ENCODE measurements around the gene ZSCAN21. TPM values are rescaled to one million over a fixed set of nuclear protein-coding genes. Genes with fewer than 3 reads are reported as not detected.

ZSCAN21 gene
- total RNA-seq, 2 experiments from 2014 or later = 5.6 to 7.5 TPM

- Histone ChIP-seq H3K9me3 (ENCODE audit: low read length) (no peaks in the 10 kb centered on the region), H3K4me3 (ENCODE audit: low read depth, low read length, poor library complexity, severe bottlenecking) (no peak overlapping the region), H3K4me2 (ENCODE audit: low read length) (no peak overlapping the region), H3K27ac (ENCODE audit: low read depth, low read length, poor library complexity, severe bottlenecking) (no peak overlapping the region), H4K20me1 (ENCODE audit: insufficient read depth, low read length) (no peaks in the 10 kb centered on the region), H3K79me2 (ENCODE audit: insufficient read depth, low read depth, low read length) (no peaks in the 10 kb centered on the region), H2AFZ (ENCODE audit: low read length) (no peak overlapping the region), H3K4me1 (ENCODE audit: insufficient read depth, low read length, poor library complexity, severe bottlenecking) (peaks cover 6% of the 10 kb centered on the region), H3K36me3 (ENCODE audit: insufficient read depth, low read length) (peaks cover 41% of the 10 kb centered on the region), H3K9me2 (ENCODE audit: insufficient read depth, low read length) (no peaks in the 10 kb centered on the region)
- POLR2A ChIA-PET = interaction anchor here (0.6 to 1.5 kb wide), 4 partner anchors 10 to 40 kb away, joined by 3 to 5 read pairs (median 4); partner anchors contain the start of gene ZSCAN21
- BruUV-seq (replicated peaks) = no TSS peak
- peak; percentile 14 for DNase-seq (ENCODE audit: low spot score)
- CTCF ChIA-PET (ENCODE audit: unreplicated experiment) = no interaction called here
- TF ChIP-seq, protein P1, sequence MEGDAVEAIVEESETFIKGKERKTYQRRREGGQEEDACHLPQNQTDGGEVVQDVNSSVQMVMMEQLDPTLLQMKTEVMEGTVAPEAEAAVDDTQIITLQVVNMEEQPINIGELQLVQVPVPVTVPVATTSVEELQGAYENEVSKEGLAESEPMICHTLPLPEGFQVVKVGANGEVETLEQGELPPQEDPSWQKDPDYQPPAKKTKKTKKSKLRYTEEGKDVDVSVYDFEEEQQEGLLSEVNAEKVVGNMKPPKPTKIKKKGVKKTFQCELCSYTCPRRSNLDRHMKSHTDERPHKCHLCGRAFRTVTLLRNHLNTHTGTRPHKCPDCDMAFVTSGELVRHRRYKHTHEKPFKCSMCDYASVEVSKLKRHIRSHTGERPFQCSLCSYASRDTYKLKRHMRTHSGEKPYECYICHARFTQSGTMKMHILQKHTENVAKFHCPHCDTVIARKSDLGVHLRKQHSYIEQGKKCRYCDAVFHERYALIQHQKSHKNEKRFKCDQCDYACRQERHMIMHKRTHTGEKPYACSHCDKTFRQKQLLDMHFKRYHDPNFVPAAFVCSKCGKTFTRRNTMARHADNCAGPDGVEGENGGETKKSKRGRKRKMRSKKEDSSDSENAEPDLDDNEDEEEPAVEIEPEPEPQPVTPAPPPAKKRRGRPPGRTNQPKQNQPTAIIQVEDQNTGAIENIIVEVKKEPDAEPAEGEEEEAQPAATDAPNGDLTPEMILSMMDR (conservative IDR thresholded peaks at IDR 0.05; ENCODE audit: low read length) = no peak
- TF ChIP-seq EZH2phosphoT487 (IDR thresholded peaks at IDR 0.05; ENCODE audit: borderline replicate concordance, low read depth, low read length) = no peak
- intact Hi-C loops (cut with micrococcal nuclease; ENCODE audit: unreplicated experiment) = no loop called here
These were observed 9.7 kb downstream of the ZSCAN21 start for GRCh38 chr7:100059251-100059739.

GRCh38 chr7:100061518-100062193 lies 12.1 kb downstream of the ZSCAN21 start:
- Histone ChIP-seq H3K27ac (ENCODE audit: low read depth, low read length, poor library complexity, severe bottlenecking) (no peak overlapping the region), H3K9me3 (ENCODE audit: low read length) (no peaks in the 10 kb centered on the region), H3K36me3 (ENCODE audit: insufficient read depth, low read length) (peaks cover 53% of the 10 kb centered on the region), H2AFZ (ENCODE audit: low read length) (no peak overlapping the region), H4K20me1 (ENCODE audit: insufficient read depth, low read length) (no peaks in the 10 kb centered on the region), H3K4me3 (ENCODE audit: low read depth, low read length, poor library complexity, severe bottlenecking) (no peak overlapping the region), H3K79me2 (ENCODE audit: insufficient read depth, low read depth, low read length) (no peaks in the 10 kb centered on the region), H3K9me2 (ENCODE audit: insufficient read depth, low read length) (no peaks in the 10 kb centered on the region), H3K4me2 (ENCODE audit: low read length) (no peak overlapping the region), H3K4me1 (ENCODE audit: insufficient read depth, low read length, poor library complexity, severe bottlenecking) (peaks cover 6% of the 10 kb centered on the region)
- TF ChIP-seq, protein P1 (conservative IDR thresholded peaks at IDR 0.05; ENCODE audit: low read length) = no peak
- no peak for TF ChIP-seq EZH2phosphoT487 (IDR thresholded peaks at IDR 0.05; ENCODE audit: borderline replicate concordance, low read depth, low read length)
- DNase-seq (ENCODE audit: low spot score) = no peak
- intact Hi-C loops (cut with micrococcal nuclease; ENCODE audit: unreplicated experiment) = no loop called here
- CTCF ChIA-PET (ENCODE audit: unreplicated experiment) = no interaction called here
- POLR2A ChIA-PET = interaction anchor here (0.6 to 0.7 kb wide), 2 partner anchors 357 to 1057 kb away, joined by 3 to 4 read pairs; no protein-coding TSS in a partner anchor
- BruUV-seq (replicated peaks) = no TSS peak

DNA sequence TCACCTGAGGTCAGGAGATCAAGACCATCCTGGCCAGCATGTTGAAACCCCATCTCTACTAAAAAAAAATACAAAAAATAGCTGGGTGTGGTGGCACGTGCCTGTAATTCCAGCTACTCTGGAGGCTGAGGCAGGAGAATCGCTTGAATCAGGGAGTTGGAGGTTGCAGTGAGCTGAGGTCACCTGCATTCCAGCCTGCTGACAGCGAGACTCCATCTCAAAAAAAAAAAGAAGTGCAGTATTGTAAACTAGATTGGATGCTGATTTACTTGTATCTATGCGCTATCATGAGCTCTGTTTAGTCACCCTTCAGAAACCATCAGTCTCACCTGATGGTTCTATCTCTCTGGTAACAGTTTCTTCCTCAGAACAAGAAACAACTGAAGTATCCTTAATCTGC lies 13.8 kb downstream of the ZSCAN21 start:
- H3K9me3 ChIP-seq (ENCODE audit: low read length) = no peaks in the 10 kb centered on the region
- H3K4me2 ChIP-seq (ENCODE audit: low read length) = no peak overlapping the region
- no peak overlapping the region for H3K4me3 ChIP-seq (ENCODE audit: low read depth, low read length, poor library complexity, severe bottlenecking)
- CTCF ChIA-PET (ENCODE audit: unreplicated experiment) = interaction anchor here (0.5 kb wide), 1 partner anchor 19 kb away, joined by 5 read pairs; no protein-coding TSS in a partner anchor
- TF ChIP-seq EZH2phosphoT487 (IDR thresholded peaks at IDR 0.05; ENCODE audit: borderline replicate concordance, low read depth, low read length) = no peak
- TF ChIP-seq, protein P1 (conservative IDR thresholded peaks at IDR 0.05; ENCODE audit: low read length) = no peak
- BruUV-seq (replicated peaks) = no TSS peak
- peaks cover 40% of the 10 kb centered on the region; the same call in 1 of the 2 replicates for H3K36me3 ChIP-seq (ENCODE audit: insufficient read depth, low read length)
- no peaks in the 10 kb centered on the region for H4K20me1 ChIP-seq (ENCODE audit: insufficient read depth, low read length)
- no peak overlapping the region for H3K27ac ChIP-seq (ENCODE audit: low read depth, low read length, poor library complexity, severe bottlenecking)
- no peaks in the 10 kb centered on the region for H3K9me2 ChIP-seq (ENCODE audit: insufficient read depth, low read length)
- no peak overlapping the region for H2AFZ ChIP-seq (ENCODE audit: low read length)
- no peak for DNase-seq (ENCODE audit: low spot score)
- intact Hi-C loops (cut with micrococcal nuclease; ENCODE audit: unreplicated experiment) = no loop called here
- POLR2A ChIA-PET = interaction anchor here (0.6 to 1.0 kb wide), 2 partner anchors 43 to 94 kb away, joined by 3 to 4 read pairs; no protein-coding TSS in a partner anchor
- H3K79me2 ChIP-seq (ENCODE audit: insufficient read depth, low read depth, low read length) = no peaks in the 10 kb centered on the region
- peaks cover 6% of the 10 kb centered on the region for H3K4me1 ChIP-seq (ENCODE audit: insufficient read depth, low read length, poor library complexity, severe bottlenecking)
